SK-N-SH (cell line): ENCODE data around the gene TLX3.

Experiments used
- JUND ChIP-seq: IDR thresholded peaks from 2 replicates; pipeline ENCODE4 v1.4.0; 2012
- MEF2A ChIP-seq: IDR thresholded peaks from 2 replicates; pipeline ENCODE4 v1.4.0; 2012; ENCODE audit warnings: low read depth, borderline replicate concordance
- MXI1 ChIP-seq: IDR thresholded peaks from 2 replicates; pipeline ENCODE4 v1.6.1; 2012; ENCODE audit warnings: mild to moderate bottlenecking, low read depth, low read length, improper control_type of control experiment
- RAD21 ChIP-seq: IDR thresholded peaks from 2 replicates; pipeline ENCODE4 v1.6.1; 2012; ENCODE audit warnings: mild to moderate bottlenecking, low read length
- RCOR1 ChIP-seq: fragments of 150-350 bp; IDR thresholded peaks from 2 replicates; pipeline ENCODE4 v1.6.1; 2017; ENCODE audit warnings: antibody characterized with exemption, low read length
- RFX5 ChIP-seq: IDR thresholded peaks from 2 replicates; pipeline ENCODE4 v1.6.1; 2012; ENCODE audit warnings: mild to moderate bottlenecking, improper control_type of control experiment, low read length
- SIN3A ChIP-seq: IDR thresholded peaks from 2 replicates; pipeline ENCODE4 v1.6.1; 2012; ENCODE audit warnings: low read depth, mild to moderate bottlenecking, low read length, moderate library complexity, borderline replicate concordance
- TCF12 ChIP-seq: IDR thresholded peaks from 2 replicates; pipeline ENCODE4 v1.4.0; 2012
- TEAD4 ChIP-seq: IDR thresholded peaks from 2 replicates; pipeline ENCODE4 v1.4.0; 2012; ENCODE audit warnings: mild to moderate bottlenecking, borderline replicate concordance; ENCODE audit not compliant: insufficient read depth
- USF2 ChIP-seq: fragments of 150-350 bp; IDR thresholded peaks from 2 replicates; pipeline ENCODE4 v1.6.1; 2017; ENCODE audit warnings: antibody characterized with exemption, low read length, low read depth, borderline replicate concordance
- TF ChIP-seq, protein P1 (sequence below): fragments of 200-600 bp; sonication (generic); IDR thresholded peaks from 2 replicates; pipeline ENCODE4 v1.6.1; 2017; ENCODE audit warnings: antibody characterized with exemption, mild to moderate bottlenecking, moderate library complexity
- TF ChIP-seq, protein P2 (sequence below): IDR thresholded peaks from 2 replicates; pipeline ENCODE4 v1.6.1; 2012; ENCODE audit warnings: mild to moderate bottlenecking, low read depth, low read length, moderate library complexity

DNA sequence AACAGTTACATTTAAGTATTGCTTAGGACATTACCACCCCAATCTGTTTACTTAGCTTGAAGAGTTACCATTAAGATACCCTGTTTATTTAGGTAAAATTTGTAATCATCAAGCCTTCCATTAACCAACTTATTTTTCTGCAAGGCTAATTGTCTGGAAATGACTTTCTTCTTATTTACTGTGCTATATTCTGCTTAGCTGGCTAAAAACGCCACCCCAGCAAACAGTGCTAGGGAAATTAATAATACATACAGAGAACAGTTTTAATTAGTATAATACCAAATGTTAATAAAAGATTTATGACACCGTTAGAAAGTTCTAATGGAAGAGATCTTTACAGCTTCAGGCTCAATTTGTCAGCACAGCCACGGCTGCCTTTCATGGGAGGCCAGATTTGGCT lies 14.0 kb downstream of the TLX3 start:
- TF ChIP-seq, protein P1, sequence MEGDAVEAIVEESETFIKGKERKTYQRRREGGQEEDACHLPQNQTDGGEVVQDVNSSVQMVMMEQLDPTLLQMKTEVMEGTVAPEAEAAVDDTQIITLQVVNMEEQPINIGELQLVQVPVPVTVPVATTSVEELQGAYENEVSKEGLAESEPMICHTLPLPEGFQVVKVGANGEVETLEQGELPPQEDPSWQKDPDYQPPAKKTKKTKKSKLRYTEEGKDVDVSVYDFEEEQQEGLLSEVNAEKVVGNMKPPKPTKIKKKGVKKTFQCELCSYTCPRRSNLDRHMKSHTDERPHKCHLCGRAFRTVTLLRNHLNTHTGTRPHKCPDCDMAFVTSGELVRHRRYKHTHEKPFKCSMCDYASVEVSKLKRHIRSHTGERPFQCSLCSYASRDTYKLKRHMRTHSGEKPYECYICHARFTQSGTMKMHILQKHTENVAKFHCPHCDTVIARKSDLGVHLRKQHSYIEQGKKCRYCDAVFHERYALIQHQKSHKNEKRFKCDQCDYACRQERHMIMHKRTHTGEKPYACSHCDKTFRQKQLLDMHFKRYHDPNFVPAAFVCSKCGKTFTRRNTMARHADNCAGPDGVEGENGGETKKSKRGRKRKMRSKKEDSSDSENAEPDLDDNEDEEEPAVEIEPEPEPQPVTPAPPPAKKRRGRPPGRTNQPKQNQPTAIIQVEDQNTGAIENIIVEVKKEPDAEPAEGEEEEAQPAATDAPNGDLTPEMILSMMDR: no peak
- TF ChIP-seq RAD21: no peak
- no peak for TF ChIP-seq MXI1
- TF ChIP-seq TEAD4: no peak
- TF ChIP-seq SIN3A: no peak
- no peak for TF ChIP-seq RCOR1
- TF ChIP-seq USF2: no peak
- TF ChIP-seq MEF2A: no peak
- no peak for TF ChIP-seq TCF12
- no peak for TF ChIP-seq RFX5
- TF ChIP-seq, protein P2, sequence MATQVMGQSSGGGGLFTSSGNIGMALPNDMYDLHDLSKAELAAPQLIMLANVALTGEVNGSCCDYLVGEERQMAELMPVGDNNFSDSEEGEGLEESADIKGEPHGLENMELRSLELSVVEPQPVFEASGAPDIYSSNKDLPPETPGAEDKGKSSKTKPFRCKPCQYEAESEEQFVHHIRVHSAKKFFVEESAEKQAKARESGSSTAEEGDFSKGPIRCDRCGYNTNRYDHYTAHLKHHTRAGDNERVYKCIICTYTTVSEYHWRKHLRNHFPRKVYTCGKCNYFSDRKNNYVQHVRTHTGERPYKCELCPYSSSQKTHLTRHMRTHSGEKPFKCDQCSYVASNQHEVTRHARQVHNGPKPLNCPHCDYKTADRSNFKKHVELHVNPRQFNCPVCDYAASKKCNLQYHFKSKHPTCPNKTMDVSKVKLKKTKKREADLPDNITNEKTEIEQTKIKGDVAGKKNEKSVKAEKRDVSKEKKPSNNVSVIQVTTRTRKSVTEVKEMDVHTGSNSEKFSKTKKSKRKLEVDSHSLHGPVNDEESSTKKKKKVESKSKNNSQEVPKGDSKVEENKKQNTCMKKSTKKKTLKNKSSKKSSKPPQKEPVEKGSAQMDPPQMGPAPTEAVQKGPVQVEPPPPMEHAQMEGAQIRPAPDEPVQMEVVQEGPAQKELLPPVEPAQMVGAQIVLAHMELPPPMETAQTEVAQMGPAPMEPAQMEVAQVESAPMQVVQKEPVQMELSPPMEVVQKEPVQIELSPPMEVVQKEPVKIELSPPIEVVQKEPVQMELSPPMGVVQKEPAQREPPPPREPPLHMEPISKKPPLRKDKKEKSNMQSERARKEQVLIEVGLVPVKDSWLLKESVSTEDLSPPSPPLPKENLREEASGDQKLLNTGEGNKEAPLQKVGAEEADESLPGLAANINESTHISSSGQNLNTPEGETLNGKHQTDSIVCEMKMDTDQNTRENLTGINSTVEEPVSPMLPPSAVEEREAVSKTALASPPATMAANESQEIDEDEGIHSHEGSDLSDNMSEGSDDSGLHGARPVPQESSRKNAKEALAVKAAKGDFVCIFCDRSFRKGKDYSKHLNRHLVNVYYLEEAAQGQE: no peak
- TF ChIP-seq JUND: no peak
